HG03196 (cell line): Measurements from ENCODE around the gene REEP6.
"Not testable (repeated sequence)": the region's sequence is repeated elsewhere in the genome, so short reads cannot be mapped to it uniquely, and the experiment has no call there.

Source experiments
- ATAC-seq: cut with Tn5 transposase; IDR thresholded peaks from one replicate; pipeline ENCODE4 v1.9.1; 2021; ENCODE audit not compliant: unreplicated experiment

Gene REEP6

GRCh38 chr19:1471515-1472160 is 19.3 kb upstream of the REEP6 start:
- ATAC-seq = no peak

- no peak for ATAC-seq
Observed at GRCh38 chr19:1472231-1473084, 18.5 kb upstream of the REEP6 start.

- no peak for ATAC-seq
Observed at GRCh38 chr19:1473085-1473851, 17.7 kb upstream of the REEP6 start.

- no peak for ATAC-seq
Observed at GRCh38 chr19:1474011-1474764, 16.8 kb upstream of the REEP6 start.

GRCh38 chr19:1474765-1475351 is 16.1 kb upstream of the REEP6 start:
- ATAC-seq = no peak

GRCh38 chr19:1475751-1476437 is 15.1 kb upstream of the REEP6 start:
- ATAC-seq = no peak

GRCh38 chr19:1477056-1477455 is 13.9 kb upstream of the REEP6 start:
- not testable (repeated sequence) for ATAC-seq

GRCh38 chr19:1478934-1479707 is 11.9 kb upstream of the REEP6 start, which contains the start of gene C19orf25:
C19orf25 (minus strand) TSS chr19:1479215; CDS start chr19:1478903, 312 bp downstream.
- ATAC-seq = peak; percentile 85

- ATAC-seq = no peak
Observed at GRCh38 chr19:1481224-1481892, 9.6 kb upstream of the REEP6 start.

GRCh38 chr19:1481893-1482360 is 9.1 kb upstream of the REEP6 start:
- ATAC-seq = no peak

GRCh38 chr19:1482361-1483130 is 8.4 kb upstream of the REEP6 start:
- ATAC-seq = no peak

- no peak for ATAC-seq
Observed at GRCh38 chr19:1483131-1483978, 7.6 kb upstream of the REEP6 start.

- no peak for ATAC-seq
Observed at GRCh38 chr19:1483979-1484428, 7.0 kb upstream of the REEP6 start.

GRCh38 chr19:1486720-1487575 is 4.0 kb upstream of the REEP6 start:
- no peak for ATAC-seq

- ATAC-seq = no peak
Observed at GRCh38 chr19:1487576-1488281, 3.3 kb upstream of the REEP6 start.
